SK-N-SH treated with all-trans-retinoic acid at 6 μM for 48 hours (cell line): ENCODE measurements around the gene HP.

ENCODE experiments used
- ATAC-seq: fragments of 200-7000 bp; cut with Tn5 transposase; 3 replicates; pipeline ENCODE4 v1.9.1; 2020; ENCODE audit warnings: mild to moderate bottlenecking, moderate library complexity
- ARNTL ChIP-seq: fragments of 450-650 bp; formaldehyde crosslinking; IDR thresholded peaks from 2 replicates; pipeline ENCODE4 v1.5.0; 2020; ENCODE audit warnings: low read depth, mild to moderate bottlenecking, moderate library complexity, borderline replicate concordance
- BACH2 ChIP-seq: fragments of 250-450 bp; sonication (Bioruptor Pico); IDR thresholded peaks from 2 replicates; pipeline ENCODE4 v1.9.0; 2021; ENCODE audit warnings: mild to moderate bottlenecking, borderline replicate concordance
- CSDC2 ChIP-seq: fragments of 250-450 bp; sonication (Bioruptor Pico); IDR thresholded peaks from 2 replicates; pipeline ENCODE4 v1.5.0; 2020; ENCODE audit warnings: mild to moderate bottlenecking, moderate library complexity
- ESRRG ChIP-seq: fragments of 250-450 bp; sonication (Bioruptor Pico); IDR thresholded peaks from 2 replicates; pipeline ENCODE4 v1.6.1; 2021; ENCODE audit warnings: mild to moderate bottlenecking
- ISL1 ChIP-seq: fragments of 250-450 bp; sonication (Bioruptor Pico); IDR thresholded peaks from 2 replicates; pipeline ENCODE4 v2.1.2; 2022; ENCODE audit warnings: mild to moderate bottlenecking, moderate library complexity
- OSR1 ChIP-seq: fragments of 250-450 bp; sonication (Bioruptor Pico); IDR thresholded peaks from 2 replicates; pipeline ENCODE4 v1.8.0; 2022; ENCODE audit warnings: moderate library complexity, mild to moderate bottlenecking, inconsistent platforms
- PPARA ChIP-seq: fragments of 250-450 bp; sonication (Bioruptor Pico); IDR thresholded peaks from 2 replicates; pipeline ENCODE4 v1.5.0; 2020; ENCODE audit warnings: mild to moderate bottlenecking, borderline replicate concordance
- SNAI2 ChIP-seq: fragments of 250-450 bp; sonication (Bioruptor Pico); IDR thresholded peaks from 2 replicates; pipeline ENCODE4 v1.5.0; 2020; ENCODE audit warnings: mild to moderate bottlenecking, moderate library complexity
- TOX ChIP-seq: fragments of 250-450 bp; sonication (Bioruptor Pico); IDR thresholded peaks from 2 replicates; pipeline ENCODE4 v1.8.0; 2021; ENCODE audit warnings: mild to moderate bottlenecking, moderate library complexity, borderline replicate concordance
- ZFP3 ChIP-seq: fragments of 250-450 bp; sonication (Bioruptor Pico); IDR thresholded peaks from 2 replicates; pipeline ENCODE4 v1.5.0; 2020; ENCODE audit warnings: mild to moderate bottlenecking, moderate library complexity
- ZNF565 ChIP-seq: fragments of 450-650 bp; formaldehyde crosslinking; conservative IDR thresholded peaks from 2 replicates; pipeline ENCODE4 v1.5.0; 2020; ENCODE audit warnings: low read depth, mild to moderate bottlenecking, moderate library complexity
- ZNF8 ChIP-seq: fragments of 450-650 bp; formaldehyde crosslinking; IDR thresholded peaks from 2 replicates; pipeline ENCODE4 v1.5.0; 2020; ENCODE audit warnings: mild to moderate bottlenecking, moderate library complexity
- TF ChIP-seq, protein P1 (sequence below): fragments of 250-450 bp; sonication (Bioruptor Pico); IDR thresholded peaks from 2 replicates; pipeline ENCODE4 v1.5.1; 2020; ENCODE audit warnings: low read depth, mild to moderate bottlenecking, moderate library complexity
- TF ChIP-seq, protein P2 (sequence below): fragments of 250-450 bp; sonication (Bioruptor Pico); IDR thresholded peaks from 2 replicates; pipeline ENCODE4 v1.8.0; 2020; ENCODE audit warnings: mild to moderate bottlenecking, moderate library complexity, borderline replicate concordance
- TF ChIP-seq, protein P3 (sequence below): fragments of 250-450 bp; sonication (Bioruptor Pico); IDR thresholded peaks from 2 replicates; pipeline ENCODE4 v1.5.1; 2021; ENCODE audit warnings: mild to moderate bottlenecking, moderate library complexity
- TF ChIP-seq, protein P4 (sequence below): fragments of 250-450 bp; sonication (Bioruptor Pico); IDR thresholded peaks from 2 replicates; pipeline ENCODE4 v1.5.0; 2020; ENCODE audit warnings: mild to moderate bottlenecking, moderate library complexity

Gene HP

DNA sequence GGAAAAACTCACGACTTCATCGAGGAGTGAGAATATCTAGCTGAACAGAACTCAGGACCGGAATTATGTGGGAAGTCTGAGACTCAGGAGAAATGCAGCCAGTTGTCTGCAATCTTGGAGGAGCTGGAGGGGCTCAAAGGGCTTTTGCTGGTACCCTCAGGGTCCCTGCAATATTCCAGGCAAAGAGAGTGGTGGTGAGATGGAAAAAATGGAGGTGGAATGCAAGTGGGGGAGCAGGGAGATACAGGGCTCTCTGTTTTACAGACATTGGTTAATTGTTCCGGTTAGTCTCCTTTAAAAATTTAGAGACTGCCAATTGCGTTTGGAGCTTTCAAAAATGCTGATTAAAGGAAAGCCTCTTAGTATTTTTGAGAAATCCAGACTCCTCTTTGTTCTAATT, 18.2 kb upstream of the HP start:
- TF ChIP-seq ISL1 (CRISPR knock-in tag) (no peak), ARNTL (CRISPR knock-in tag) (no peak), CSDC2 (no peak), ESRRG (no peak), ZNF8 (no peak)
- TF ChIP-seq, protein P1, sequence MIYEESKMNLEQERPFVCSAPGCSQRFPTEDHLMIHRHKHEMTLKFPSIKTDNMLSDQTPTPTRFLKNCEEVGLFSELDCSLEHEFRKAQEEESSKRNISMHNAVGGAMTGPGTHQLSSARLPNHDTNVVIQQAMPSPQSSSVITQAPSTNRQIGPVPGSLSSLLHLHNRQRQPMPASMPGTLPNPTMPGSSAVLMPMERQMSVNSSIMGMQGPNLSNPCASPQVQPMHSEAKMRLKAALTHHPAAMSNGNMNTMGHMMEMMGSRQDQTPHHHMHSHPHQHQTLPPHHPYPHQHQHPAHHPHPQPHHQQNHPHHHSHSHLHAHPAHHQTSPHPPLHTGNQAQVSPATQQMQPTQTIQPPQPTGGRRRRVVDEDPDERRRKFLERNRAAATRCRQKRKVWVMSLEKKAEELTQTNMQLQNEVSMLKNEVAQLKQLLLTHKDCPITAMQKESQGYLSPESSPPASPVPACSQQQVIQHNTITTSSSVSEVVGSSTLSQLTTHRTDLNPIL (CRISPR knock-in tag), result no peak
- TF ChIP-seq, protein P2, sequence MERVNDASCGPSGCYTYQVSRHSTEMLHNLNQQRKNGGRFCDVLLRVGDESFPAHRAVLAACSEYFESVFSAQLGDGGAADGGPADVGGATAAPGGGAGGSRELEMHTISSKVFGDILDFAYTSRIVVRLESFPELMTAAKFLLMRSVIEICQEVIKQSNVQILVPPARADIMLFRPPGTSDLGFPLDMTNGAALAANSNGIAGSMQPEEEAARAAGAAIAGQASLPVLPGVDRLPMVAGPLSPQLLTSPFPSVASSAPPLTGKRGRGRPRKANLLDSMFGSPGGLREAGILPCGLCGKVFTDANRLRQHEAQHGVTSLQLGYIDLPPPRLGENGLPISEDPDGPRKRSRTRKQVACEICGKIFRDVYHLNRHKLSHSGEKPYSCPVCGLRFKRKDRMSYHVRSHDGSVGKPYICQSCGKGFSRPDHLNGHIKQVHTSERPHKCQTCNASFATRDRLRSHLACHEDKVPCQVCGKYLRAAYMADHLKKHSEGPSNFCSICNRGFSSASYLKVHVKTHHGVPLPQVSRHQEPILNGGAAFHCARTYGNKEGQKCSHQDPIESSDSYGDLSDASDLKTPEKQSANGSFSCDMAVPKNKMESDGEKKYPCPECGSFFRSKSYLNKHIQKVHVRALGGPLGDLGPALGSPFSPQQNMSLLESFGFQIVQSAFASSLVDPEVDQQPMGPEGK (CRISPR knock-in tag), result no peak
- no peak for ATAC-seq

DNA sequence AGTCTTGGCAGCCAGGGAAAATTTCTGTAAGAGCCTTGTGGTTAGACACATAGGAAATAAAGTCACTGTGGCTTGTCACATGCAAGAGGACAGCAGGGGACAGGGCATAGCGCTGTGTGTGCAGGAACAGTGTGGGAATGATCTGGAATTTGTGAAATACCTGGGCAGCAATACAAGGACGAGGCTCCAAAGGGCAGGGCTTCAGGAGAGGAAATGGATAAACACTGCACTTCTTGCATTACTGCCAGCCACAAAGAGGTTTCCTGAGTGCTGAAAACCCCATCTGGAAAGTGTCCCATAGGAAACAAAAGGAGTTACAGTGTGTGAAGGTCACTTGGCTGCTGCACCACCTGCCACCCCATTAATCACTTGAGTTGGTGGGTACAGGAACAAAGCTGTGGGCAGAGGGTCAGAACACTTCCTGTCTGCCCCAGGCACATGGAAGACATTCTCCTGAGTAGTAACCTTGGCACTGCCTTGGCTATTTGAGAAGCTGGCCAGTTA, 12.1 kb upstream of the HP start:
- no peak for ATAC-seq

DNA sequence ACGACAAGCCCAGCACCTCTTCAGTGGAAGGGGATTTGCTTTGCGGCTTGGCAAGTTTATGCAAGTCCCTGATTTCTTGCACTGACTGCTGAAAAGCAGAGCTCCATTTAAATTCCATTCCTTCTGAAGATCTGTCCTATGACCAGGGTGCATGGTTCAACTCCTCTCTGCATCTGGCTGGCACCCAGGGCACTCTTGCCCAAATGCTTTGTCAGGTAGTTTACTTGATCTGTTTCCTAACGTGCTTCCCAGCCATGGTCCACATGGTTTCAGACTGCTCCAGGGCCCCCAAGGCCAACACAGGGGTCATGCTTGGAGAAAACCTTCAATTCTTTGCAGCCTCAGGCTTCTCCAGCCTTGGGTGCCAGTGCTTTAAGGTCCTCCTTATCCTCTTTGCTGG, 11.2 kb upstream of the HP start:
- no peak for ATAC-seq
- no peak for TF ChIP-seq PPARA
- no peak for TF ChIP-seq ARNTL (CRISPR knock-in tag)
- no peak for TF ChIP-seq ISL1 (CRISPR knock-in tag)
- no peak for TF ChIP-seq SNAI2
- TF ChIP-seq, protein P3, sequence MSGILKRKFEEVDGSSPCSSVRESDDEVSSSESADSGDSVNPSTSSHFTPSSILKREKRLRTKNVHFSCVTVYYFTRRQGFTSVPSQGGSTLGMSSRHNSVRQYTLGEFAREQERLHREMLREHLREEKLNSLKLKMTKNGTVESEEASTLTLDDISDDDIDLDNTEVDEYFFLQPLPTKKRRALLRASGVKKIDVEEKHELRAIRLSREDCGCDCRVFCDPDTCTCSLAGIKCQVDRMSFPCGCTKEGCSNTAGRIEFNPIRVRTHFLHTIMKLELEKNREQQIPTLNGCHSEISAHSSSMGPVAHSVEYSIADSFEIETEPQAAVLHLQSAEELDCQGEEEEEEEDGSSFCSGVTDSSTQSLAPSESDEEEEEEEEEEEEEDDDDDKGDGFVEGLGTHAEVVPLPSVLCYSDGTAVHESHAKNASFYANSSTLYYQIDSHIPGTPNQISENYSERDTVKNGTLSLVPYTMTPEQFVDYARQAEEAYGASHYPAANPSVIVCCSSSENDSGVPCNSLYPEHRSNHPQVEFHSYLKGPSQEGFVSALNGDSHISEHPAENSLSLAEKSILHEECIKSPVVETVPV (CRISPR knock-in tag), result no peak
- TF ChIP-seq OSR1 (CRISPR knock-in tag), result no peak
- TF ChIP-seq ESRRG, result no peak
- no peak for TF ChIP-seq CSDC2
- TF ChIP-seq, protein P4, sequence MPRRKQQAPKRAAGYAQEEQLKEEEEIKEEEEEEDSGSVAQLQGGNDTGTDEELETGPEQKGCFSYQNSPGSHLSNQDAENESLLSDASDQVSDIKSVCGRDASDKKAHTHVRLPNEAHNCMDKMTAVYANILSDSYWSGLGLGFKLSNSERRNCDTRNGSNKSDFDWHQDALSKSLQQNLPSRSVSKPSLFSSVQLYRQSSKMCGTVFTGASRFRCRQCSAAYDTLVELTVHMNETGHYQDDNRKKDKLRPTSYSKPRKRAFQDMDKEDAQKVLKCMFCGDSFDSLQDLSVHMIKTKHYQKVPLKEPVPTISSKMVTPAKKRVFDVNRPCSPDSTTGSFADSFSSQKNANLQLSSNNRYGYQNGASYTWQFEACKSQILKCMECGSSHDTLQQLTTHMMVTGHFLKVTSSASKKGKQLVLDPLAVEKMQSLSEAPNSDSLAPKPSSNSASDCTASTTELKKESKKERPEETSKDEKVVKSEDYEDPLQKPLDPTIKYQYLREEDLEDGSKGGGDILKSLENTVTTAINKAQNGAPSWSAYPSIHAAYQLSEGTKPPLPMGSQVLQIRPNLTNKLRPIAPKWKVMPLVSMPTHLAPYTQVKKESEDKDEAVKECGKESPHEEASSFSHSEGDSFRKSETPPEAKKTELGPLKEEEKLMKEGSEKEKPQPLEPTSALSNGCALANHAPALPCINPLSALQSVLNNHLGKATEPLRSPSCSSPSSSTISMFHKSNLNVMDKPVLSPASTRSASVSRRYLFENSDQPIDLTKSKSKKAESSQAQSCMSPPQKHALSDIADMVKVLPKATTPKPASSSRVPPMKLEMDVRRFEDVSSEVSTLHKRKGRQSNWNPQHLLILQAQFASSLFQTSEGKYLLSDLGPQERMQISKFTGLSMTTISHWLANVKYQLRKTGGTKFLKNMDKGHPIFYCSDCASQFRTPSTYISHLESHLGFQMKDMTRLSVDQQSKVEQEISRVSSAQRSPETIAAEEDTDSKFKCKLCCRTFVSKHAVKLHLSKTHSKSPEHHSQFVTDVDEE (CRISPR knock-in tag), result no peak
- TF ChIP-seq, all 23 proteins: peak for 0

More for the DNA sequence above, 12.1 kb upstream of the HP start:
- no peak for TF ChIP-seq TOX
- TF ChIP-seq ZFP3 (CRISPR knock-in tag), result no peak
- TF ChIP-seq OSR1 (CRISPR knock-in tag), result no peak
- no peak for TF ChIP-seq ZNF565 (CRISPR knock-in tag)
- TF ChIP-seq ISL1 (CRISPR knock-in tag), result no peak
- no peak for TF ChIP-seq BACH2
- TF ChIP-seq SNAI2, result no peak
- no peak for TF ChIP-seq ZNF8
- TF ChIP-seq, protein P4 (CRISPR knock-in tag), result no peak

DNA sequence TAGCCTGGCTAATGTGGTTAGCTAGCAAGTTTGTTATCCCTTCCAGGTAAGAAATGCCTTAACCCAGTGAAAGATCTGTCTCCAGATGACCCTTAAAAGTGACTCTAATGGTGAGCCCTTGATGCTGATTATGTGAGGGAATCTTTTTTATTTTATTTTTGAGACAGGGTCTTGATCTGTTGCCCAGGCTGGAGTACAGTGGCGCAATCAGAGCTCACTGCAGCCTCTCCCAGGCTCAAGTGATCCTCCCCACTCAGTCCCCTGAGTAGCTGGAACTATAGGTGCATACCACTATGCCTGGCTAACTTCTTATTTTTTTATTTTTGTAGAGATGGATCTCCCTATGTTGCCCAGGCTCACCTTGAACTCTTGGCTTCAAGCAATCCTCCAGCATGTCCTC, 10.8 kb upstream of the HP start:
- TF ChIP-seq PPARA, result no peak
- TF ChIP-seq ARNTL (CRISPR knock-in tag), result no peak
- TF ChIP-seq, all 23 proteins: peak for 0
- no peak for ATAC-seq
